RWPE1 (cell line): ENCODE measurements around the gene HMX2.

Experiments used
- CTCF ChIA-PET: fragments of 350-600 bp; sonication (Branson Sonifier 250); formaldehyde crosslinking; extraction: SDS; loops from one replicate; lab custom pipeline; 2021; lab: Yijun Ruan, JAX
- POLR2A ChIA-PET: fragments of 400-600 bp; formaldehyde crosslinking; extraction: SDS; loops from one replicate; lab custom pipeline; 2020; ENCODE audit warnings: antibody characterized with exemption; ENCODE audit not compliant: low non-redundant PET; lab: Yijun Ruan, JAX
- DNase-seq: peaks from one replicate; pipeline ENCODE4 v3.0.0; 2012; ENCODE audit warnings: low spot score
- H3K27ac ChIP-seq: fragments of 450-650 bp; 2 replicates; pipeline ENCODE4 v1.5.1; 2017
- CTCF ChIP-seq: fragments of 450-650 bp; conservative IDR thresholded peaks from 2 replicates; pipeline ENCODE4 v1.5.1; 2017; ENCODE audit warnings: low read depth, mild to moderate bottlenecking

HMX2 gene

DNA sequence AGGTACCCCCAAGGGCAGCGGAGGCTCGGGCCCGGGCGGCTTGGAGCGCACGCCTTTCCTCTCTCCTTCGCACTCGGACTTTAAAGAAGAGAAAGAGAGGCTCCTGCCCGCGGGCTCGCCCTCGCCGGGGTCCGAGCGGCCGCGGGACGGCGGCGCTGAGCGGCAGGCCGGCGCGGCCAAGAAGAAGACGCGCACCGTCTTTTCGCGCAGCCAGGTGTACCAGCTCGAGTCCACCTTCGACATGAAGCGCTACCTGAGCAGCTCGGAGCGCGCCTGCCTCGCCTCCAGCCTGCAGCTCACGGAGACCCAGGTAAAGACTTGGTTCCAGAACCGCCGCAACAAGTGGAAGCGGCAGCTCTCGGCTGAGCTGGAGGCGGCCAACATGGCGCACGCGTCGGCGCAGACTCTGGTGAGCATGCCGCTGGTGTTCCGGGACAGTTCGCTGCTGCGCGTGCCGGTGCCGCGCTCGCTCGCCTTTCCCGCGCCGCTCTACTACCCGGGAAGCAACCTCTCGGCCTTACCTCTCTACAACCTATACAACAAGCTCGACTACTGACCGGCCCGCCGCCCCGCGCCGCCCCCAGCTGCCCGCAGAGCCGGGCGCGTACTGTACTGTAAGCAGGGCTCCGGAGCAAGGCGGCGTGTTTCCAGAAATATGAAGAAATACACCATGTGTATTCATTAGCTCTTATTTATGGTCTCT, 1.8 kb downstream of the HMX2 start:
- ChIA-PET POLR2A (no interaction called here), CTCF (interaction anchor here (0.6 to 2.9 kb wide), 4 partner anchors 16 to 165 kb away, joined by 3 to 13 read pairs (median 8); no protein-coding TSS in a partner anchor)
- no peak for DNase-seq
- TF ChIP-seq CTCF, result no peak
- no peak overlapping the region for H3K27ac ChIP-seq

GRCh38 chr10:123150271-123150985, 2.5 kb downstream of the HMX2 start:
- ChIA-PET POLR2A (no interaction called here), CTCF (interaction anchor here (0.6 to 2.9 kb wide), 5 partner anchors 17 to 423 kb away, joined by 3 to 13 read pairs (median 3); no protein-coding TSS in a partner anchor)
- no peak overlapping the region for H3K27ac ChIP-seq
- TF ChIP-seq CTCF, result no peak
- no peak for DNase-seq

DNA sequence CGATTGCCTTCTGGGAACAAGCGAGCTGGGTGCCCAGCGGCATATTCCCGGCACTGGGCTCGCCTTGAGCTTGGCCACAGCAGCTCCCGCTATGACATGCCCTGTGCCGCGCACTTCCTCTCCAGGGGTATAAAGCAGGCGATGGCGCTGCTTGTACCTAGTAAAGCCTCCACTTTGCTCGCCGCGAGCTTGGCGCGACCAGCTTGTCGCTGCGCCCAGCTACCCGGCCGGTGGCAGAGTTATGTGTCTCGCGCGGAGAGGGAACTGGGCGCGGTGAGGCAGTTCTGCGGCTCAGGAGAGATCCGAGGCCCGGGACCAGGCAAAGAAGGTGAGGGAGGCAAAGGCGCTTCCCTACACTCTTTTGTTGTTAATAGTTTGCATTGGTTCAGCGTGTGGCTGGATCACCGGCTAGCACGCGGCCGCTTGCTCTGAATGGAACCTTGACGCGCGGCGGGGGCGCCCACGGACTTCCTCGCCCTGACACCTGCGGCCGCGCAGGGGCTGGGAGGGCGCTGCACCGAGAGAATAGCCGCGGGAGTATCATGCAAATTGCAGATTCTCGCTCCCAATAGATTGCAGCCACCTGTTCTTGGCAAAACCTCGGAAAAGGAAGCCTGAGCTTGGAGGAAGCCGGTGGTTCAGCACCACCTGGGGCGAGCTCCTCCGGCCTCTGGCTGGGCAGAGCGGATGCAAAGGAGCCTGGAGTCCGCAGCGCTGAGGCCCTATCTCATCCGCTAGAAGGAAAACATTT, 3.2 kb downstream of the HMX2 start:
- no peak for DNase-seq
- CTCF ChIA-PET, result interaction anchor here (0.6 to 2.9 kb wide), 3 partner anchors 18 to 422 kb away, joined by 3 to 13 read pairs (median 13); no protein-coding TSS in a partner anchor
- no peak for TF ChIP-seq CTCF
- POLR2A ChIA-PET, result no interaction called here
- no peak overlapping the region for H3K27ac ChIP-seq

GRCh38 chr10:123151737-123152135, 3.8 kb downstream of the HMX2 start:
- no peak for TF ChIP-seq CTCF
- no peak overlapping the region for H3K27ac ChIP-seq
- CTCF ChIA-PET, result no interaction called here
- no peak for DNase-seq
- POLR2A ChIA-PET, result no interaction called here

DNA sequence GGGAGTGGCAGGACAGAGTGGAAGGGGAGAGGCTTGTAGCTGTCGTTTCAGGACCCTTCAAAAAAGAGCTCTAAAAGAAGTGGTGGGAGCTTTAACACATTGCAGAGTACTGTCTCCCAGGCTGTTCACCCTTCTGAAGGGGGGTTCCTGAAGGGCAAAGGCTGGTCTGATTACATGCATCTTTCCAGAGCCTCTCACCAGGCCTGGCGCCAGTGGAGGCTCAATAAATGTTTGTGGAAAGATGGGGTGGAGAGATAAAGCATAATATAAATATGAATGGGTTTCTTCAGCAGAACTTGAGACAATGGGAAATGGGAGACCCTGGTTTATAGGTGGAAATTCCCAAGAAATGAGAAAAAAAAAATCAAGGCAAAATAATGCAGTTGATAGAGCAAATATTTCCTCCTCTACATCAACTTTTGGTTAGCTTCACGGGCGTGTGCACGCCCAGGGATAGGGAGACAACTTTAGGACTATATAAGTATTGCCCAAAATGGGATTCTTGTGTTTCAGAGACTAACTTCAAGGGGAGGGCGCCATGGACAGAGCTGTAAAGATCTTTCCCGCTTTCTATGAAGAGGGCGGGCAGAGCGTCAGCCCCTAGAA, 5.7 kb downstream of the HMX2 start:
- POLR2A ChIA-PET, result interaction anchor here (0.6 kb wide), 1 partner anchor 19 kb away, joined by 3 read pairs; no protein-coding TSS in a partner anchor
- peak overlapping the region; percentile 94 for H3K27ac ChIP-seq
- CTCF ChIA-PET, result interaction anchor here (0.7 to 1.5 kb wide), 5 partner anchors 8 to 1711 kb away, joined by 3 to 5 read pairs (median 3); no protein-coding TSS in a partner anchor
- TF ChIP-seq CTCF, result no peak
- no peak for DNase-seq
